Uterus (tissue), 2 donors: ENCODE data around the gene ADRM1.

ENCODE experiments used
- POLR2A ChIP-seq, 2 donors: fragments of 450-650 bp; IDR thresholded peaks; one replicate each; pipeline ENCODE4 v1.6.1; 2016; ENCODE audit warnings: antibody characterized with exemption in 2 of 2, mild to moderate bottlenecking in 1 of 2, moderate library complexity in 1 of 2
- TF ChIP-seq, protein P1 (sequence below), 4 experiments: fragments of 200-600 bp in 2 of 4; fragments of 450-650 bp in 2 of 4; sonication (generic) in 2 of 4; IDR thresholded peaks; one replicate each; pipeline ENCODE4 v1.5.1; 2016 to 2019; ENCODE audit warnings: antibody characterized with exemption in 4 of 4, mild to moderate bottlenecking in 2 of 4, moderate library complexity in 1 of 4

DNA sequence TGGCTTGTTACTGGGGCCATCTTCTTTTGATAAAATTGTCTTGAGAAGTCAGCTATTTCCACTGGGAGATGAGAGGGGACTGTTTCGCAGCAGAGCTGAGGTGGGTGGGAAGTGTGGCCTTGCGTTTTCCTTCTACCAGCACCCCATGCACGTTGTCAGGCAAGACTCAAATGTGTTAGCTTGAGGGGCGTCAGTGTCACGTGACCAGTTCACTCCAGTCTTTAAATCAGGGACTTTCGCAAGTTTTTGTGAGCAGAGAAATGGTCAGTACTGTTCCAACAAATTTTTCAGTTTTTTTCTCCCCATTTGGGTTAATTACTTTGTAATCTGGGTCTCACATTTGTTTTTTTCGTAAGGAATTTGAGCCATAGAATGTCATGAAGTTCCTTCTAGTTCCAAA lies 20.7 kb upstream of the ADRM1 start:
- TF ChIP-seq POLR2A (IDR thresholded peaks at IDR 0.05), result no peak
- TF ChIP-seq, protein P1, sequence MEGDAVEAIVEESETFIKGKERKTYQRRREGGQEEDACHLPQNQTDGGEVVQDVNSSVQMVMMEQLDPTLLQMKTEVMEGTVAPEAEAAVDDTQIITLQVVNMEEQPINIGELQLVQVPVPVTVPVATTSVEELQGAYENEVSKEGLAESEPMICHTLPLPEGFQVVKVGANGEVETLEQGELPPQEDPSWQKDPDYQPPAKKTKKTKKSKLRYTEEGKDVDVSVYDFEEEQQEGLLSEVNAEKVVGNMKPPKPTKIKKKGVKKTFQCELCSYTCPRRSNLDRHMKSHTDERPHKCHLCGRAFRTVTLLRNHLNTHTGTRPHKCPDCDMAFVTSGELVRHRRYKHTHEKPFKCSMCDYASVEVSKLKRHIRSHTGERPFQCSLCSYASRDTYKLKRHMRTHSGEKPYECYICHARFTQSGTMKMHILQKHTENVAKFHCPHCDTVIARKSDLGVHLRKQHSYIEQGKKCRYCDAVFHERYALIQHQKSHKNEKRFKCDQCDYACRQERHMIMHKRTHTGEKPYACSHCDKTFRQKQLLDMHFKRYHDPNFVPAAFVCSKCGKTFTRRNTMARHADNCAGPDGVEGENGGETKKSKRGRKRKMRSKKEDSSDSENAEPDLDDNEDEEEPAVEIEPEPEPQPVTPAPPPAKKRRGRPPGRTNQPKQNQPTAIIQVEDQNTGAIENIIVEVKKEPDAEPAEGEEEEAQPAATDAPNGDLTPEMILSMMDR (IDR thresholded peaks at IDR 0.05), result no peak
